ENCODE data around the gene SV2C. TPM values are rescaled to one million over a fixed set of nuclear protein-coding genes. Genes with fewer than 3 reads are reported as not detected.

The SV2C gene
- total and polyA plus RNA-seq, 2 of the 13 experiments (the other 11 are each of a cell fraction or from before 2014, with no cell fraction given) = not detected

- TF ChIP-seq FOXC1 (CRISPR knock-in tag; IDR thresholded peaks at IDR 0.05; ENCODE audit: borderline replicate concordance) (no peak), ZNF362 (CRISPR knock-in tag; IDR thresholded peaks at IDR 0.05; ENCODE audit: borderline replicate concordance) (no peak), POLR2AphosphoS2 (IDR thresholded peaks at IDR 0.05; ENCODE audit: low read depth, low read length) (no peak), ZNF232 (CRISPR knock-in tag; IDR thresholded peaks at IDR 0.05; ENCODE audit: borderline replicate concordance) (no peak), PRMT3 (CRISPR knock-in tag; IDR thresholded peaks at IDR 0.05; ENCODE audit: borderline replicate concordance, low read depth) (no peak), NR2F6 (IDR thresholded peaks at IDR 0.05) (no peak), NR2F6 (CRISPR knock-in tag; IDR thresholded peaks at IDR 0.05) (0 out of 2 replicates have a peak, but pooled peaks have one; percentile 15), ZNF788 (CRISPR knock-in tag; IDR thresholded peaks at IDR 0.05; ENCODE audit: borderline replicate concordance) (no peak), ZNF20 (CRISPR knock-in tag; IDR thresholded peaks at IDR 0.05) (no peak), CENPT (CRISPR knock-in tag; IDR thresholded peaks at IDR 0.05; ENCODE audit: low read depth) (no peak), ZNF547 (CRISPR knock-in tag; IDR thresholded peaks at IDR 0.05) (no peak), SPEN (CRISPR knock-in tag; IDR thresholded peaks at IDR 0.05; ENCODE audit: low read depth) (no peak), ZNF251 (CRISPR knock-in tag; IDR thresholded peaks at IDR 0.05) (no peak), ESRRA (CRISPR knock-in tag; IDR thresholded peaks at IDR 0.05; ENCODE audit: low read depth) (no peak), YEATS2 (CRISPR knock-in tag; IDR thresholded peaks at IDR 0.05; ENCODE audit: borderline replicate concordance) (no peak)
- TF ChIP-seq, protein P1, sequence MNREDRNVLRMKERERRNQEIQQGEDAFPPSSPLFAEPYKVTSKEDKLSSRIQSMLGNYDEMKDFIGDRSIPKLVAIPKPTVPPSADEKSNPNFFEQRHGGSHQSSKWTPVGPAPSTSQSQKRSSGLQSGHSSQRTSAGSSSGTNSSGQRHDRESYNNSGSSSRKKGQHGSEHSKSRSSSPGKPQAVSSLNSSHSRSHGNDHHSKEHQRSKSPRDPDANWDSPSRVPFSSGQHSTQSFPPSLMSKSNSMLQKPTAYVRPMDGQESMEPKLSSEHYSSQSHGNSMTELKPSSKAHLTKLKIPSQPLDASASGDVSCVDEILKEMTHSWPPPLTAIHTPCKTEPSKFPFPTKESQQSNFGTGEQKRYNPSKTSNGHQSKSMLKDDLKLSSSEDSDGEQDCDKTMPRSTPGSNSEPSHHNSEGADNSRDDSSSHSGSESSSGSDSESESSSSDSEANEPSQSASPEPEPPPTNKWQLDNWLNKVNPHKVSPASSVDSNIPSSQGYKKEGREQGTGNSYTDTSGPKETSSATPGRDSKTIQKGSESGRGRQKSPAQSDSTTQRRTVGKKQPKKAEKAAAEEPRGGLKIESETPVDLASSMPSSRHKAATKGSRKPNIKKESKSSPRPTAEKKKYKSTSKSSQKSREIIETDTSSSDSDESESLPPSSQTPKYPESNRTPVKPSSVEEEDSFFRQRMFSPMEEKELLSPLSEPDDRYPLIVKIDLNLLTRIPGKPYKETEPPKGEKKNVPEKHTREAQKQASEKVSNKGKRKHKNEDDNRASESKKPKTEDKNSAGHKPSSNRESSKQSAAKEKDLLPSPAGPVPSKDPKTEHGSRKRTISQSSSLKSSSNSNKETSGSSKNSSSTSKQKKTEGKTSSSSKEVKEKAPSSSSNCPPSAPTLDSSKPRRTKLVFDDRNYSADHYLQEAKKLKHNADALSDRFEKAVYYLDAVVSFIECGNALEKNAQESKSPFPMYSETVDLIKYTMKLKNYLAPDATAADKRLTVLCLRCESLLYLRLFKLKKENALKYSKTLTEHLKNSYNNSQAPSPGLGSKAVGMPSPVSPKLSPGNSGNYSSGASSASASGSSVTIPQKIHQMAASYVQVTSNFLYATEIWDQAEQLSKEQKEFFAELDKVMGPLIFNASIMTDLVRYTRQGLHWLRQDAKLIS (CRISPR knock-in tag; IDR thresholded peaks at IDR 0.05) = no peak
- TF ChIP-seq, protein P2, sequence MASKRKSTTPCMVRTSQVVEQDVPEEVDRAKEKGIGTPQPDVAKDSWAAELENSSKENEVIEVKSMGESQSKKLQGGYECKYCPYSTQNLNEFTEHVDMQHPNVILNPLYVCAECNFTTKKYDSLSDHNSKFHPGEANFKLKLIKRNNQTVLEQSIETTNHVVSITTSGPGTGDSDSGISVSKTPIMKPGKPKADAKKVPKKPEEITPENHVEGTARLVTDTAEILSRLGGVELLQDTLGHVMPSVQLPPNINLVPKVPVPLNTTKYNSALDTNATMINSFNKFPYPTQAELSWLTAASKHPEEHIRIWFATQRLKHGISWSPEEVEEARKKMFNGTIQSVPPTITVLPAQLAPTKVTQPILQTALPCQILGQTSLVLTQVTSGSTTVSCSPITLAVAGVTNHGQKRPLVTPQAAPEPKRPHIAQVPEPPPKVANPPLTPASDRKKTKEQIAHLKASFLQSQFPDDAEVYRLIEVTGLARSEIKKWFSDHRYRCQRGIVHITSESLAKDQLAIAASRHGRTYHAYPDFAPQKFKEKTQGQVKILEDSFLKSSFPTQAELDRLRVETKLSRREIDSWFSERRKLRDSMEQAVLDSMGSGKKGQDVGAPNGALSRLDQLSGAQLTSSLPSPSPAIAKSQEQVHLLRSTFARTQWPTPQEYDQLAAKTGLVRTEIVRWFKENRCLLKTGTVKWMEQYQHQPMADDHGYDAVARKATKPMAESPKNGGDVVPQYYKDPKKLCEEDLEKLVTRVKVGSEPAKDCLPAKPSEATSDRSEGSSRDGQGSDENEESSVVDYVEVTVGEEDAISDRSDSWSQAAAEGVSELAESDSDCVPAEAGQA (IDR thresholded peaks at IDR 0.05; ENCODE audit: low read depth) = no peak
- TF ChIP-seq, protein P2 (CRISPR knock-in tag; IDR thresholded peaks at IDR 0.05; ENCODE audit: borderline replicate concordance) = no peak
- TF ChIP-seq, protein P3, sequence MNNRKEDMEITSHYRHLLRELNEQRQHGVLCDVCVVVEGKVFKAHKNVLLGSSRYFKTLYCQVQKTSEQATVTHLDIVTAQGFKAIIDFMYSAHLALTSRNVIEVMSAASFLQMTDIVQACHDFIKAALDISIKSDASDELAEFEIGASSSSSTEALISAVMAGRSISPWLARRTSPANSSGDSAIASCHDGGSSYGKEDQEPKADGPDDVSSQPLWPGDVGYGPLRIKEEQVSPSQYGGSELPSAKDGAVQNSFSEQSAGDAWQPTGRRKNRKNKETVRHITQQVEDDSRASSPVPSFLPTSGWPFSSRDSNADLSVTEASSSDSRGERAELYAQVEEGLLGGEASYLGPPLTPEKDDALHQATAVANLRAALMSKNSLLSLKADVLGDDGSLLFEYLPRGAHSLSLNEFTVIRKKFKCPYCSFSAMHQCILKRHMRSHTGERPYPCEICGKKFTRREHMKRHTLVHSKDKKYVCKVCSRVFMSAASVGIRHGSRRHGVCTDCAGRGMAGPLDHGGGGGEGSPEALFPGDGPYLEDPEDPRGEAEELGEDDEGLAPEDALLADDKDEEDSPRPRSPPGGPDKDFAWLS (CRISPR knock-in tag; IDR thresholded peaks at IDR 0.05; ENCODE audit: borderline replicate concordance) = no peak
Measured at GRCh38 chr5:76379316-76379715, 296.1 kb downstream of the SV2C start (continued).
